A673 (cell line): ENCODE data around the gene PIAS4.

Source experiments
- EZH2 ChIP-seq: fragments of 200-600 bp; sonication (generic); IDR thresholded peaks from 2 replicates; pipeline ENCODE4 v1.6.1; 2017; ENCODE audit warnings: borderline replicate concordance, low read depth, mild to moderate bottlenecking, mixed read lengths, antibody characterized with exemption, low read length; ENCODE audit not compliant: poor library complexity, severe bottlenecking
- TF ChIP-seq, protein P1 (sequence below): fragments of 300-800, 200-600 bp; sonication (generic); conservative IDR thresholded peaks from 2 replicates; pipeline ENCODE4 v1.5.1; 2017; ENCODE audit warnings: low read depth, mild to moderate bottlenecking, antibody characterized with exemption, low read length, moderate library complexity, mixed read lengths

DNA sequence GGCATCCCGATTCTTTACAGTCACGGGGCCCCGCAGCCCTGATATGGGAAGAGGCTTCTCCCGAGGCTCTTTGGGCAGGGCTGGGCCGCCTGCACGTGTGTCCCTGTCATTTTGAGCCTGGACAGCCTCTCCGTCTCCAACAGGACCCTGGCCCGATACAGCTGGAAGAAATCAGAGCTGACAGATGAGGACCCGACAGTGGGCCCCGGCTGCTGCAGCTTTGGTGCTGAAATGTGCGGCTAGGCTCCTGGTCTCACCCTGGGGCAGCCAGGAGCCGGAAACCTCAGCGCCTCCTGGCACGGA lies 3.2 kb downstream of the PIAS4 start:
- TF ChIP-seq, protein P1, sequence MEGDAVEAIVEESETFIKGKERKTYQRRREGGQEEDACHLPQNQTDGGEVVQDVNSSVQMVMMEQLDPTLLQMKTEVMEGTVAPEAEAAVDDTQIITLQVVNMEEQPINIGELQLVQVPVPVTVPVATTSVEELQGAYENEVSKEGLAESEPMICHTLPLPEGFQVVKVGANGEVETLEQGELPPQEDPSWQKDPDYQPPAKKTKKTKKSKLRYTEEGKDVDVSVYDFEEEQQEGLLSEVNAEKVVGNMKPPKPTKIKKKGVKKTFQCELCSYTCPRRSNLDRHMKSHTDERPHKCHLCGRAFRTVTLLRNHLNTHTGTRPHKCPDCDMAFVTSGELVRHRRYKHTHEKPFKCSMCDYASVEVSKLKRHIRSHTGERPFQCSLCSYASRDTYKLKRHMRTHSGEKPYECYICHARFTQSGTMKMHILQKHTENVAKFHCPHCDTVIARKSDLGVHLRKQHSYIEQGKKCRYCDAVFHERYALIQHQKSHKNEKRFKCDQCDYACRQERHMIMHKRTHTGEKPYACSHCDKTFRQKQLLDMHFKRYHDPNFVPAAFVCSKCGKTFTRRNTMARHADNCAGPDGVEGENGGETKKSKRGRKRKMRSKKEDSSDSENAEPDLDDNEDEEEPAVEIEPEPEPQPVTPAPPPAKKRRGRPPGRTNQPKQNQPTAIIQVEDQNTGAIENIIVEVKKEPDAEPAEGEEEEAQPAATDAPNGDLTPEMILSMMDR: no peak
- TF ChIP-seq EZH2: no peak
